ENCODE results near the gene XAB2.
"Not testable (repeated sequence)": the region's sequence is repeated elsewhere in the genome, so short reads cannot be mapped to it uniquely, and the experiment has no call there.

Gene XAB2

DNA sequence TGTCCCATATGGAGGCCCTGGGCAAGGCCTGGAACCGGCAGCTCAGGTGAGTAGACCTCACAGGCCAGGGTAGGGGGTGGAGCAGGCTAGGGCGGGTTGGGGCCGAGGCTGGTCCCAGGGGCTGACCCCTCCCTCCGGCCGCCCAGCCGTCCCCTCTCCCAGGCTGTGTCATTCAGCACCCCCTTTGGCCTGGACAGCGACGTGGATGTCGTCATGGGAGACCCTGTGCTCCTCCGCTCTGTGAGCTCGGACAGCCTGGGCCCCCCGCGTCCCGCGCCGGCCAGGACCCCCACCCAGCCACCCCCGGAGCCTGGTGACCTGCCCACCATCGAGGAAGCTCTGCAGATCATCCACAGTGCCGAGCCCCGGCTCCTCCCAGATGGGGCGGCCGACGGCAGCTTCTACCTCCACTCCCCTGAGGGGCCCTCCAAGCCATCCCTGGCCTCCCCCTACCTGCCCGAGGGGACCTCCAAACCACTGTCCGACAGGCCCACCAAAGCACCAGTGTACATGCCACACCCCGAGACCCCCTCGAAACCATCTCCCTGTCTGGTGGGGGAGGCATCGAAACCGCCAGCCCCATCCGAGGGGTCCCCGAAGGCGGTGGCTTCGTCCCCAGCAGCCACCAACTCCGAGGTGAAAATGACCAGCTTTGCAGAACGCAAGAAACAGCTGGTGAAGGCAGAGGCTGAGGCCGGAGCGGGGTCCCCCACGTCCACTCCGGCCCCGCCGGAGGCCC is 17.6 kb downstream of the XAB2 start:
- DNase-seq, result no peak

DNA sequence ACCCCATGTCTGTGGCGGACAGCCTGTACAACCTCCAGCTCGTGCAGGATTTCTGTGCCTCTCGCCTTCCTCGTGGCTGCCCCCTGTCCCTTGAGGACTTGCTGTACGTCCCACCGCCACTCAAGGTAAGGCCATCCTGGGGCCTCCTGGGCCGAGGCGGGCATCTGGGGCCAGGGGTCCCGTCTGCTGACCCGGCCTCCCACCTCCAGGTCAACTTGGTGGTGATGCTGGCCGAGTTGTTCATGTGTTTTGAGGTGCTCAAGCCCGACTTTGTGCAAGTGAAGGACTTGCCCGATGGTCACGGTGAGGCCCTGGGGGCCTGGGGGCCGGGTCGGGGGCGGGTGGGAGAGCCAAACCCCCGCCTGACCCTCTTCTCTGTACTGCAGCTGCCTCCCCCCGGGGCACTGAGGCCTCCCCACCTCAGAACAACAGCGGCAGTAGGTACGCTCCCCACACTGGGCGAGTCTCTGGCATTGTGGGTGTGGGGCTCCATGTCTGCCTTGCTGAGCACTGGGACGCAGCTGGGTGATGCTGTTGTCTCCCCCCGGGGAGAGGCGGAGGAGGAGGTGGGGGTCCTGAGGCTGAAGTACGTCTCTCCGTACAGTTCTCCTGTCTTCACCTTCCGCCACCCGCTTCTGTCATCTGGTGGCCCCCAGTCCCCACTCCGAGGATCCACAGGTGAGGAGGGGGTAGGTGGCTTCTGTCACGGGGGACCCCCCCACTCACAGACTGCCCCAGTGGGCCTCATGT is 18.7 kb downstream of the XAB2 start:
- DNase-seq, result no peak

DNA sequence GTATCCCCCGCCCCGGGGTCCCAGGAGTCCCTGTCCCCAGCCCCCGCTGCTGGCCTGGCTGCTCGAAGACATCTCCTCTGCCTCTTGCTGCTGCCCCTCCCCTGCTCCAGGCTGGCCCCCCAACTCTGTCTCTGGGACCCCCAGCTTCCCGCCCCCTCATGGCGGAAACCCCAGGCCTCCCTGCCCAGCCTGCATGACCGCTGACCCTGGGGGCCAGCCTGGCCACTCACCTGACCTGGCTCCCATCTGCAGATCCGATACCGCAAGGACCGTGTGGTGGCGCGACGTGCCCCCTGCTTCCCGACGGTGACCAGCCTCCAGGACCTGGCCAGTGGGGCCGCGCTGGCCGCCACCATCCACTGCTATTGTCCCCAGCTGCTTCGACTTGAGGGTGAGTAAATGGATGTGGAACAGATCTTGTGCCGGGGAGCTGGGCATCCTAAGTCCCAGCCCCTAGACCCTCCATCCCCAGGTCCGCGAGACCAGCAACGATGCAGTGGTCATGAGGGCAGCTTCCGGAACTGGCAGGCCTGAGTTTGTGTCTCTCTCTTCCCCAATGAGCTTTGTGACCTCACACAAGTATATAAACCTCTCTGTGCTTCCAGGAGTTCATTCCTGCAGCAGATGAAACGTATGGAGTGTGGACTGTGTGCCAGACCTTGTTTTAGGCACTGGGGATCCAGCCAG is 21.3 kb downstream of the XAB2 start:
- DNase-seq, result no peak

DNA sequence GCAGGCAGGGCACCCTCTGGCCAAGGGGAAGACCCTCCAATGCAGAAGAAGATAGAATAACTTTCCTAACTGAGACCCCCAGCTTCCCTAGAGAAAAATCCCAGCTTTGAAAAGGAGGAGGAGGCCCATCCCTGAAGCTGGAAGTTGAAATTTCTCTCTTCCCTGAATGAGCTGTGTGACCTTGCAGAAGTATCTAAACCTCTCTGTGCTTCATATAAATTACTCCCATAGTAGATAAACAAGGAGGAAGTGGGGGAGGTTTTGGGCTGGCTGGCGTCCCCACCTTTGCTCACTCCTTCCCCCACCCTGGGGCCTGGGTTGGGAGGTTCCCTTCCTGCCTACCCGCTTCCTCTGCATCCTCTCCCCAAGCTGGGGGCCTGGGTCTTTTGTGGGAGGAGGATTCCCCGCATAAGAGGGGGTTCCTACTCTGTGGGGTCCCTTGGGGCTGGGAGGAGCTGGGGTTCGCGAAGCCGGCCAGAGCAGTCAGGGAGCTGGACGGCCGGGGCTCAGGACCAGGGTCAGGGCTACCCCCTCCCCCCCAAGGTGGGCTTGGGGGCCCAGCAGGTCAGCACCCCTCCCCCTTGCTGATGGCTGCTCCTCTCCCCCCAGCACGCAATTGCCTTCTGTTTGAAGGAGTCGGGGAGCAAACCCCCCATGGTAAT is 22.0 kb downstream of the XAB2 start:
- DNase-seq, result no peak

DNA sequence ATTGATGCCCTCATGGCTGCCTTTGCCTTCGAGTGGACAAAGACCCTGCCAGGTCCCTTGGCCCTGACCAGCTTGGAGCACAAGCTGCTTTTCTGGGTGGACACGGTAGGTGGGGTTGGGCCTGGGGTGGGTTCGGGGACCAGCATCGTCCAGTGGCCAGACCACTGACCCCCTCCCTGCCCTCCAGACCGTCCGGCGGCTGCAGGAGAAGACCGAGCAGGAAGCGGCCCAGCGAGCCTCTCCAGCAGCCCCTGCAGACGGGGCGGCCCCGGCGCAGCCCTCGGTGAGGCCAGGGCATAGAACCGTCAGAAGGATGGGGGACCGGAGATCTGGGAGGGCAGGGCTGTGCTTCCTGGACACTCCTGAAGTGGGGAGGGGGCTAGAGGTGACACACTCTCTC is 23.1 kb downstream of the XAB2 start:
- no peak for DNase-seq

DNA sequence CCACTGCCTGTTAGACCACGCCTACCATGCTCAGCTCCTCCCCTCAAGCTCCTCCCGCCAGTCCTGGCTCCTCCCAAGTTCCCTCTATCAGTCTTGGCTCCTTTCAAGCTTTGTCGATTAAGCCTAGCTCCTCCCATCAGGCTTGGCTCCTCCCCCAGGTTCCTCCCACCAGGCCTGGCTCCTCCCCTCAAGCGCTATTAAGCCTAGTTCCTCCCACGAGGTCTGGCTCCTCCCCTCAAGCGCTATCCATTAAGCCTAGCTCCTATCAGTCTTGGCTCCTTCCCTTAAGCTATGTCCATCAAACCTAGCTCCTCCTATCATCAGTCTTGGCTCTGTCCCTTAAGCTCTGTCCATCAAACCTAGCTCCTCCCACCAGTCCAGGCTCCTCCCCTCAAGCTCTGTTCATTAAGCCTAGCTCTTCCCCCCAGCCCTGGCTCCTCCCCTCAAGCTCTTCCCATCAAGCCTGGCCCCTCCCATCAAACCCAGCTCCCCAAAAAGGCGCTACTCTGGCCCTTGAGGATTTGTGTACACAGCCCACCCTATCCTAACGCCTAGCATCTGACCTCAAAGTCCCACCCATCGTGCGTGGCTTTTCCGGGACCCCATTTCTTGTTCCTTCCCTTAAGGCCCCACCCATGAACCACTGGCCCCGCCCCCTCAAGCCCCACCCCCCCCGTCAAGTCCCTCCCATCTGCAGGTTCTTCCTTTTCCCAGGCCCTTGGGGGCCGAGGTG is 23.7 kb downstream of the XAB2 start:
- DNase-seq, result no peak

DNA sequence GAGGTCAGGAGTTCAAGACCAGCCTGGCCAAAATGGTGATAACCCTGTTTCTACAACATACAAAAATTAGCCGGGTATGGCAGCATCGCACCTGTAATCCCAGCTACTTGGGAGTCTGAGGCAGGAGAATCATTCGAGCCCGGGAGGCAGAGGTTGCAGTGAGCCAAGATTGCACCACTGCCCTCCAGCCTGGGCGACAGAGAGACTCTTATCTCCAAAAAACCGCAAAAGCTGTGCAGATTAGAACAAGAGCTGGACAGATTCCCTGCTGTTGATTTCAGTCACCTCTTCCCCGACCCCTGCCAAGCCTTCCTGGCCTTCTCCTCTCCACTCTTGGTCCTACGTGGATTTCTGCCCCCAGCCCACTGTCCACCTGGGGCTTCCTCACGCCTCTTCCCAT is 25.4 kb downstream of the XAB2 start:
- DNase-seq, result no peak

DNA sequence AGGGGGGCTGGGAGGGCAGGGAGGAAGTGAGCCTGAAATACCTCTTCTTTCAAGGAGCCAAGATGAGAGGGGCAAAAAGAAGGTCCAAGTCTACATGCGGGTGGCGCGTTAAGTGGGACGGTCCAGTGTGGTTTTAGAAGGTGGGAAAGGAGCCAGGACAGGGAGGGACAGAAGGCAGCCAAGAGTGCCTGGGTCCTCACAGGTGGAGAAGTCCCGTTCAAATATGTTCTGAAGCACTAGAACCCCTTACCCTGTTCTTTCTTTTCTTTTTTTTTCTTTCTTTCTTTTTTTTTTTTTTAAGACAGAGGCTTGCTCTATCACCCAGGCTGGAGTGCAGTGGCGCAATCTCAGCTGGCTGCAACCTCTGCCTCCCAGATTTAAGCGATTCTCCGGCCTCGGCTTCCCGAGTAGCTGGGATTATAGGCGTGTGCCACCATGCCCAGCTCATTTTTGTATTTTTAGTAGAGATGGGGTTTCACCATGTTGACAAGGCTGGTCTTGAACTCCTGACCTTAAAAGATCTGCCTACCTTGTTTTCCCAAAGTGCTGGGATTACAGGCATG is 26.3 kb downstream of the XAB2 start:
- DNase-seq, result no peak

DNA sequence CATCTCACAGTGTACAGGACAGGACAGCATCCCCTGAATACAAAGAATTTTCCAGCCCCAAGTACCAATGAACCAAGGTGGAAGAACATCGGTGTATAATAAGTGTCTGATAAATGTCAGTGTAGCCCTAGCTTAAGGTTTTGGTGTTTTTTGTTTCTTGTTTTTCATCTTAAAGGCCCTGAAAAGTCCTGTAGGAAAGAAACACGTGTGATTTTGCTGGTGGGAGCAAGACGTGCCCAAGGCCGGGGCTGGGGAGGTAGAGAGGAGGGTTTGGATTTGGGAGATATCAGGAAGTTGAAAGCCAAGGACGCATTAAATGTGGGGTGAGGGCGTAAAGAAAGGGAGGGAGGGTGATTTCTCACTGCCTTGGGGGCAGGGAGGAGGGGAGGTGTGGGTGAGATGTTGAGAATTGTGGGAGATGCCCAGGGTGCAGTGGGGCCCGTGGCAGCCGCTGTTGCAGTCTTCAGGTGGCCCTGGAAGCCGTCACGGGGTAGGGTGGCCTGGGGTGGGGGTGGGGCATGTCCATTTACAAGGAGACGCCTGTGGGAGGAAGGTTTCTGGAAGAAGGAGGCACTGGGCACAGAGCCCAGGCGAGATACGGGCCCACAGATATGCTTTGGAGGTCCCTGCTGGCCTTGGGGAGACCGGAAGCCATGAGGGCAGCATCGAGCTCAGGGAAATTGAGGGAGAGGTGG is 27.0 kb downstream of the XAB2 start:
- DNase-seq, result no peak

DNA sequence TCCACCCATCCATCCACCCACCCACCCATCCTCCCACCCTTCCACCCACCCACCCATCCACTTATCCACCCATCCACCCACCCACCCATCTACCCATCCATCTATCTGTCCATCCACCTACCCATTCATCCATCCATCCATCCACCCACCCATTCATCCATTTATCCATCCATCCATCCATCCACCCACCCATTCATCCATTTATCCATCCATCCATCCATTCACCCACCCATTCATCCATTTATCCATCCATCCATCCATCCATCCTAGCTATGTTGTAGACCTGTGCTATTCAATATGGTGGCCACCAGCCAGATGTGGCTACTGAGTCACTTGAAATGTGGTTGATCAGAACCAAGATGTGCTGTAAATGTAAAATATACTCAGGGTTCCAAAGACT is 28.6 kb downstream of the XAB2 start:
- no peak for DNase-seq

DNA sequence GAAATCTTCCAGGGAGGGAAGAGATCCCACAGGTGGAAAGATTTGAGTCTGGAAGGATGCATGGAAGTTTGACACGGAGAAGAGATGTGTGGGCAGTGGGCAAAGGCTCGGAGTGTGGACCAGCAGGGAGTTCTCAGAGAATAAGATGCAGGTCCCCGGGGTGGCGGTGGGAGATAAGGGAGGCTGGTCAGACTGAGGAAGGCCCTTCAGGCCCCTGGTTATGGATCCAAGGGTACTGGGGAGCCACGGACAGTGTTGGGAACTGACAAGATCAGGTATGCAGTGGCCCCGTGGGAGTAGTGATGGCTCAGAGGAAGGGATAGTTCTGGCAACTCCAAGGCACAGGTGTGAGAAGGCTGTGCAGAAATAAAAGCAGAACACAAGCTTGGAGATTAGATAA is 31.2 kb downstream of the XAB2 start:
- no peak for DNase-seq

DNA sequence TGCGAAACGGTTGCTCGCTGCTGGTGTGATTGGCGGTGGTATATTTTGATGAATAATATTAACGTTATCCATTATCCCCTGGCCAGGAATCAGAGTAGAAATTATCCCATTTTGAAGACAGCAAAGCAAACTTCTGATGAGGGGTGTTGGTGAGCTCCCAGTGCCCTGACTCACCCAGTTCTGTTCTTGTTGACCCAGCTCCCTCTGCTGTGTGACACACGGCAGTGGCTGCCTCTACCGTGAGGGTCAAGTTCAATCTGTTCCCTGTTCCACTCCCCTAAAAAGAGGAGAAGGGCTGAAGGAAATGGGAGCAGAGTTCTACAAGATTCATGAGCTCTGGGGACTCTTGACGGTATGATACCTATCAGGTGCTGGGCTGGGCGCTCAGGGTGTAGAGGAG is 31.7 kb downstream of the XAB2 start:
- DNase-seq, result no peak

DNA sequence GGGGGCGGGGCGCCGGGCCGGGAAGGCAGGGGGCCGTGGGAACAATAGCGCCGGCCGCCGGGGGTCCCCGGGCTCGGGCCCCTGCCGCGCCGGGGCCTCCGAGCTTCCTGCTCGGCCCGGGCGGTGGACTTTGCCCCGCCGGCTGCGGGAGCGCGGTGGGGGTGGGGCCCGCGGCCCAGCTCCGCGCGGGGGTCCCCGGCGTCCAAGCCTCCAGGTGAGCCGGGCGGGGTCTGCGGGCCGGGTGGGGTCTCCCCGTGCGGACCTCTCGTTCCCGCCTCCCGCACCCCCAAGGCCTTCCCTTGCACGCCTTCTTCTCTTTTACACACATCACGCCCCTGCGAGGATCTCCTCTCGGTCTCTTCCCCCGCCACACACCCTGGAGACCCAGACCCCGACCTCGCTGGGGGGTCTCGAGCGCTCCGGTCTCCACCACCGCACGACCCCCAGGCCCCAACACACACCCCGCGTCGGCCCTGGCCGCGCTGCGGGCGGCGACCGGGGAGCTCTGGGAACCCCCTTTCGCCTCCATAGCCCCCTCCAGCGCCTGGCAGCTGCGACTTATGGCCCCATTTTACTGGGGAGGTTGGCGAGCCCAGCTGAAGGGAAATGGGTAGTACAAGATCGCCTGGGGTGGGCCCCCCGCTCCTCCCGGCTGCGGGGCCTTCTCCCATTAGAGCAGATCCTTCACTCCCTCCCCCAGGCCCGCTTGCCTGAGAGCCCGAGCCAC is 33.0 kb downstream of the XAB2 start:
- no peak for DNase-seq

DNA sequence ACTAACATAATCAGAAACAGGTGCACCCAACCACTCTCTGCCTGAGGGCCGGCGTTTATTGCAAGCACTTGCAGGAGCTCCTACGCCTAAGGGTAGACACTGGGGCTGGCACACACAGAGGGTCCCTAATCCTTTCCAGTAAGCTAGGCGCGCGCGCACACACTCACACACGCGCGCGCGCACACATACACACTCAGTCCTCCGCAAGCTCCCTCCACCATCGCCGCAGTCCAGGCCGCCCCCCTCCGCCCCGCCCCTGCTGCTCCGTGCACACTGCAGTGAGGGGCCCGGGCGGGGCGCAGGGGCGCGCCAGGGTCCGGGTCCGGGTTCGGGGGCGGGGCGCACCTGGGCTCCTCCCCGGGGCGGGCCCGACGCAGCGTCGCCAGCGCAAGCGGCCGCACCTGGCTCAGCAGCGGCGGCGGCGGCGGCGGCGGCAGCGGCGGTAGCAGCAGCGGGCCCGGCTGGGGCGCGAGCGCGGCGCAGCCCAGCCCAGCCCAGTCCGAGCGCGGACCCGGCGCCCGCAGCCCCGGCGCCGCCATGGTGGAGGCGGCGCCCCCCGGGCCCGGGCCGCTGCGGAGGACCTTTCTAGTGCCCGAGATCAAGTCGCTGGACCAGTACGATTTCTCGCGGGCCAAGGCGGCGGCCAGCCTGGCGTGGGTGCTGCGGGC is 33.7 kb downstream of the XAB2 start, which contains the start of gene CAMSAP3:
Gene CAMSAP3 (plus strand): TSS at position 398 of the 668 bp plus-strand sequence. CDS start 140 bp downstream, at position 538.
- peak in 1 of 14 donors; percentile 55 for DNase-seq

DNA sequence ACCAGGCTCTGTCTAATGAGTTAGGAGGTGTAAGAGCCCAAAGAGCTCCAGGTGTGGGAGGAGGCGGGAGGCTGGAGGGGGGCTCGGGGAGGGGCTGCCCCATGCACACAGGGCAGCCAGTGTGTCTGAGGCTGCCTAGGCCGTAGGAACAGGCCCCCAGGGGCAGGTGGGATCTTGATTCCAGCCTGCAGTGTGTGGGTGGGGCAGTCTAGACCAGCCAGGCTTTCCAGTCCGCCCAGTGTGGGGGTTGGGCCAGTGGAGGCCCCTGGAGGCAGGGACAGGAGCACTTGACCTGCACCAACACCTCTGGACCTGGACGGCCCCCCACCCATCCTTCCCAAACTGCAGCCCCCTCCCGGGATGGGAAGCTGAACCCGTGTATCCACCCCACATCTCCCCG is 39.1 kb downstream of the XAB2 start:
- no peak for DNase-seq

DNA sequence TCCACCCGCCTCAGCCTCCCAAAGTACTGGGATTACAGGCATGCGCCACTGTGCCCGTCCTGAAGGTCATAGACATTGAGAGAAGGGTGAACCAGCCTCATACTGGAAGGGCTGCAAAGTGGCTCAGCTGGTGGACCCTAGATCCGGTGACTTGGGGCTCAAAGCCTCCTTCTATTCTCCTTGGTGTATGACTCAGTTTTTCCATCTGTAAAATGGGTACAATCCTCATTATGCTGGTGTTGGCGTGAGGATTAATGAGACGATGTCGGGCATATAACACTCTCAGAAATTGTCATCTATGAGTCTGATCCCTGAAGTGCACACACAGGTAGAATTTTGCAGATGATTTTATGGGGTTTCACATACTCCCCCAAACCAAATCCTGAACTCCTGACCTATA is 39.5 kb downstream of the XAB2 start:
- DNase-seq, result no peak

DNA sequence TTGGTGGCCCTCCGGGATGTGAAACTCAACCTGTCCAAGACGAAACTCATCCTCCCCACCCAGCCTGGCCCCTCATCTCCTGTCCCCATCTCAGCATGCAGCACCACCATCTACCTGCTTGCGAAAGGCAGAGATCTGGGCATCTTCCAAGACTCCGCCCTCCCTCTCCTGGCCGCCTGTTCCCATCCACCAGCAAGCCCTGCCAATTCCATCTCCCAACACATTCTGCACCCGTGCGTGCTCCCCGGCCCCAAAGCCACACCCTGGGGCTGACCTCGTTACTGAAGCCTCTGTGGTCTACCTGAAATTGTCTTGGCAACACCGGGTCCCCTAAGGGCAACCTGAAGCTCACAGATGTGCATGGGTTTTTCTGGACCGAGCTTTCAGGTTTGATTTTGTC is 46.9 kb downstream of the XAB2 start:
- DNase-seq, result no peak

DNA sequence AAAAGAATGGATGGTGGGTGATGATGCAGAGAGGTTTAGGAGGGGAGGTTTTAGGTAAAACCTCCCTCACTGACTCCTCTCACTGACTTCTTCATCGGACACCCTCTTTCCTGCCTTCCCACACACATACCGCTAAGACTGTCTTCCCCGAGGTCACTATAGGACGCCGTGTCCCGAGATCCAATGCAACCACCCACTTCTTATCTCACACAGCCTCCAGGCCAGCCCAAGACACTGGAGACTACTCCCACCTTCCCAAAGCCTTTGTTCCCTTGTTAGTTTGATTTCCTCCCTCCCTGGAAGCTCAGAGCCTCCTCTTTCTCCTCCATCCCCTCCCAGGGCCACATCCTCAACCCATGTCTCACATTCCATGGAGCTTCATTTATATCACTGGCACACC is 50.2 kb downstream of the XAB2 start:
- no peak for DNase-seq

DNA sequence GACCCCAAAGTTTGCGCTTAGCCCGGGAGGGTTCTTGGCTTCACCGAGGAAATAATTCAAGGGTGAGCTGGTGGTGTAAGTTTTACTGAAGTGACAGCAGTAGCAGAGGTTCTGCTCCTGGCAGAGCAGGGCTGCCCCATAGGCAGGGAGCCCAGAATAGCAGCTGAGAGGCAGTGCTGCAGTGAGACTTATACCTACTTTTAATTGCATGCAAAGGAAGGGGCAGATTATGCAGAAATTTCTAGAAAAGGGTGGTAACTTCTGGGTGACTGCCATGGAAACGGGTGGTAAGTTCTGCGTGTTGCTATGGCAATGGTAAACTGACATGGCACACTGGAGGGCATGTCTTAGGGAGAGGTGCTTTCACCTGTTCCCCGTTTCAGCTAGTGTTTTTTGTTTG is 51.2 kb downstream of the XAB2 start:
- DNase-seq, result no peak

DNA sequence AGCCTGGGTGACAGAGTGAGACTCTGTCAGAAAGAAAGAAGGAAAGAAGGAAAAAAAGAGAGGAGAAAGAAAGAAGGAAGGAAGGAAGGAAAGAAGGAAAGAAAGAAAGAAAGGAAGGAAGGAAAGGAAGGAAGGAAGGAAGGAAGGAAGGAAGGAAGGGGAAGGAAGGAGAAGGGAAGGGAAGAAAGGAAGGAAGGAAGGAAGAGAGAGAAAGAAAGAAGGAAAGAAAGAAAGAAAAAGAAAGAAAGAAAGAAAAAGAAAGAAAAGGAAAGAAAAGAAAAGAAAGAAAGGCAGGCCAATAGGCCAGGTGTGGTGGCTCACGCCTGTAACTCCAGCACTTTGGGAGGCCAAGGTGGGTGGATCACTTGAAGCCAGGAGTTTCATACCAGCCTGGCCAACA is 51.9 kb downstream of the XAB2 start:
- not testable (repeated sequence) for DNase-seq

Data from C1 segment of cervical spinal cord (tissue), 14 donors.